Measurements from ENCODE around the gene KL.

KL gene

GRCh38 chr13:33111414-33112110 lies 95.3 kb downstream of the KL start:
- Histone ChIP-seq H3K27me3 (ENCODE audit: insufficient read depth, insufficient read length) (no peaks in the 10 kb centered on the region), H3K9me3 (ENCODE audit: insufficient read depth, low read length) (no peaks in the 10 kb centered on the region), H3K4me3 (ENCODE audit: insufficient read length, low read depth) (no peak overlapping the region), H3K36me3 (ENCODE audit: insufficient read depth, insufficient read length, low read length) (peaks cover 45% of the 10 kb centered on the region), H3K4me1 (ENCODE audit: insufficient read depth, insufficient read length) (no peaks in the 10 kb centered on the region), H3K9ac (ENCODE audit: insufficient read length, low read depth) (no peak overlapping the region)
- DNase-seq (ENCODE audit: low read depth, low spot score) = no peak
- TF ChIP-seq SUZ12 (IDR thresholded peaks at IDR 0.05; ENCODE audit: extremely low read depth, insufficient read depth, insufficient read length) (no peak), YY1 (IDR thresholded peaks at IDR 0.05; ENCODE audit: insufficient read depth, insufficient read length) (no peak), ZNF274 (IDR thresholded peaks at IDR 0.05; ENCODE audit: low read depth, low read length) (no peak)

- H3K36me3 ChIP-seq (ENCODE audit: insufficient read depth, insufficient read length, low read length) = peaks cover 40% of the 10 kb centered on the region
- H3K9me3 ChIP-seq (ENCODE audit: insufficient read depth, low read length) = no peaks in the 10 kb centered on the region
- H3K4me1 ChIP-seq (ENCODE audit: insufficient read depth, insufficient read length) = no peaks in the 10 kb centered on the region
- no peak overlapping the region for H3K4me3 ChIP-seq (ENCODE audit: insufficient read length, low read depth)
- DNase-seq (ENCODE audit: low read depth, low spot score) = no peak
- TF ChIP-seq ZNF274 (IDR thresholded peaks at IDR 0.05; ENCODE audit: low read depth, low read length) (no peak), SUZ12 (IDR thresholded peaks at IDR 0.05; ENCODE audit: extremely low read depth, insufficient read depth, insufficient read length) (no peak), YY1 (IDR thresholded peaks at IDR 0.05; ENCODE audit: insufficient read depth, insufficient read length) (no peak)
- no peaks in the 10 kb centered on the region for H3K27me3 ChIP-seq (ENCODE audit: insufficient read depth, insufficient read length)
- no peak overlapping the region for H3K9ac ChIP-seq (ENCODE audit: insufficient read length, low read depth)
Observed at GRCh38 chr13:33112766-33113165, 96.5 kb downstream of the KL start.

- TF ChIP-seq ZNF274 (IDR thresholded peaks at IDR 0.05; ENCODE audit: low read depth, low read length) = no peak
- no peak for TF ChIP-seq YY1 (IDR thresholded peaks at IDR 0.05; ENCODE audit: insufficient read depth, insufficient read length)
- no peak for TF ChIP-seq SUZ12 (IDR thresholded peaks at IDR 0.05; ENCODE audit: extremely low read depth, insufficient read depth, insufficient read length)
- Histone ChIP-seq H3K36me3 (ENCODE audit: insufficient read depth, insufficient read length, low read length) (peaks cover 41% of the 10 kb centered on the region), H3K4me3 (ENCODE audit: insufficient read length, low read depth) (no peak overlapping the region), H3K27me3 (ENCODE audit: insufficient read depth, insufficient read length) (no peaks in the 10 kb centered on the region), H3K4me1 (ENCODE audit: insufficient read depth, insufficient read length) (no peaks in the 10 kb centered on the region), H3K9ac (ENCODE audit: insufficient read length, low read depth) (no peak overlapping the region), H3K9me3 (ENCODE audit: insufficient read depth, low read length) (no peaks in the 10 kb centered on the region)
- no peak for DNase-seq (ENCODE audit: low read depth, low spot score)
Observed at GRCh38 chr13:33114146-33114545, 97.9 kb downstream of the KL start.

- no peaks in the 10 kb centered on the region for H3K27me3 ChIP-seq (ENCODE audit: insufficient read depth, insufficient read length)
- H3K36me3 ChIP-seq (ENCODE audit: insufficient read depth, insufficient read length, low read length) = peaks cover 35% of the 10 kb centered on the region
- H3K4me3 ChIP-seq (ENCODE audit: insufficient read length, low read depth) = no peak overlapping the region
- TF ChIP-seq SUZ12 (IDR thresholded peaks at IDR 0.05; ENCODE audit: extremely low read depth, insufficient read depth, insufficient read length) (no peak), ZNF274 (IDR thresholded peaks at IDR 0.05; ENCODE audit: low read depth, low read length) (no peak), YY1 (IDR thresholded peaks at IDR 0.05; ENCODE audit: insufficient read depth, insufficient read length) (no peak)
- no peak overlapping the region for H3K9ac ChIP-seq (ENCODE audit: insufficient read length, low read depth)
- no peaks in the 10 kb centered on the region for H3K4me1 ChIP-seq (ENCODE audit: insufficient read depth, insufficient read length)
- H3K9me3 ChIP-seq (ENCODE audit: insufficient read depth, low read length) = no peaks in the 10 kb centered on the region
- DNase-seq (ENCODE audit: low read depth, low spot score) = no peak
Observed at GRCh38 chr13:33115274-33115673, 99.1 kb downstream of the KL start.
